SKM-1 (cell line): ENCODE data around the gene CISTR.
"Not testable (repeated sequence)": the region's sequence is repeated elsewhere in the genome, so short reads cannot be mapped to it uniquely, and the experiment has no call there.

Source experiments
- DNase-seq: peaks from one replicate; lab custom pipeline; 2025; ENCODE audit not compliant: unreplicated experiment; lab: John Stamatoyannopoulos, UW

CISTR gene

GRCh38 chr12:53764615-53765014 lies 12.8 kb upstream of the CISTR start:
- DNase-seq, result no peak

GRCh38 chr12:53762793-53763192 lies 11.0 kb upstream of the CISTR start:
- DNase-seq, result not testable (repeated sequence)

- no peak for DNase-seq
Measured at GRCh38 chr12:53761306-53761705, 9.5 kb upstream of the CISTR start.

GRCh38 chr12:53759261-53759660 lies 7.5 kb upstream of the CISTR start:
- no peak for DNase-seq

- DNase-seq, result no peak
Measured at GRCh38 chr12:53758730-53759103, 6.9 kb upstream of the CISTR start.

GRCh38 chr12:53758081-53758729 lies 6.4 kb upstream of the CISTR start:
- no peak for DNase-seq

GRCh38 chr12:53757101-53757770 lies 5.5 kb upstream of the CISTR start:
- DNase-seq, result peak; percentile 0

GRCh38 chr12:53756300-53757100 lies 4.7 kb upstream of the CISTR start:
- DNase-seq, result no peak

- no peak for DNase-seq
Measured at GRCh38 chr12:53755893-53756292, 4.1 kb upstream of the CISTR start.

- DNase-seq, result no peak
Measured at GRCh38 chr12:53755451-53755891, 3.7 kb upstream of the CISTR start.

- no peak for DNase-seq
Measured at GRCh38 chr12:53754633-53755264, 3.0 kb upstream of the CISTR start.

GRCh38 chr12:53754188-53754585 lies 2.4 kb upstream of the CISTR start:
- DNase-seq, result no peak

- DNase-seq, result no peak
Measured at GRCh38 chr12:53752621-53753020, 842 bp upstream of the CISTR start.

GRCh38 chr12:53752192-53752601 lies 418 bp upstream of the CISTR start:
- DNase-seq, result no peak

GRCh38 chr12:53750812-53751335 lies 905 bp downstream of the CISTR start:
- no peak for DNase-seq

- DNase-seq, result no peak
Measured at GRCh38 chr12:53749986-53750811, 1.6 kb downstream of the CISTR start.

- DNase-seq, result no peak
Measured at GRCh38 chr12:53748072-53748840, 3.5 kb downstream of the CISTR start.

- no peak for DNase-seq
Measured at GRCh38 chr12:53747095-53747494, 4.7 kb downstream of the CISTR start.

- DNase-seq, result peak; percentile 20
Measured at GRCh38 chr12:53746592-53747092, 5.1 kb downstream of the CISTR start.
